ENCODE results near the gene GNG2. TPM values are rescaled to one million over a fixed set of nuclear protein-coding genes. Genes with fewer than 3 reads are reported as not detected.
A peak's percentile ranks its signal among the peaks of the same experiment; 100 is the strongest.

Gene GNG2
- total and polyA plus RNA-seq, 2 of the 8 experiments (the other 6 are each of a cell fraction or from before 2014, with no cell fraction given) = 8.2 to 17.9 TPM

DNA sequence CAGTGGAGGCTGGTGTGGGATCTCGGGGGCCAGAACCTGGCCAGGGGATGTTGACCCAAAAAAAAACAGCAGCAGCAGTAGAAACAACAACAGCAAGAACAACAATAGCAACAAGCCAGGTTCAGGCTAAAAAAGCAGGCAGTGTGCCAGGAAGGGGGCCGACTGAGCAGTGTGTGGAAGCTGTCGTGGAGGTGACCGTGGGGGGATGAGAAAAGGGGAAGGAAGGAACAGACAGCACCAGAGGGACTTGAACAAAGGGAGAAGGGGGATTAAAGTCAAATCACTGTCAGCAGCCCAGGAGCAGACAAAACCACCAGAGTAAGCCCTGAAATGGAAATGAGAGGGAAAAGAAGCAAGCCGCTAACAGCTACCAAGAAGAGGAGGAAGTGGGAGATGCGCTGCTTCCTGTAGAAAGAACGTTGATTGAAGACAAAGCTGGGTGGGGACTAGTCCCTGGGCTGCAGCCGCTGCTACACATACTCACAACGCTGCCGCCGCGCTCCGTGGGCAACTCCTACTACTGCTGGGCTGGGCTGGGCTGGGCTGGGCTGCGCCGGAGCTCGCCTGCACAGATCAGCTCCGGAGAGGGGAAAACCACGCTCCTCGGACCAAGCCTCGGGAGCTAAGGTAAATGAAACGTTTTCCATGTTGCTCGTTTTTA lies at the start of gene GNG2 (continued):
- TF ChIP-seq HDAC2 (IDR thresholded peaks at IDR 0.05; ENCODE audit: borderline replicate concordance in 1 of 2, low read depth in 2 of 2, low read length in 2 of 2) = 0 out of 4 replicates have a peak, but pooled peaks of 1 of the 2 experiments have one; percentile 33
- peak; percentile 53 for TF ChIP-seq TAF7 (optimal IDR thresholded peaks at IDR 0.05; ENCODE audit: borderline replicate concordance, low read depth, low read length)
- no peak for TF ChIP-seq SP1 (IDR thresholded peaks at IDR 0.05; ENCODE audit: low read depth, low read length)
- no peak for TF ChIP-seq SAP30 (IDR thresholded peaks at IDR 0.05; ENCODE audit: insufficient read depth, insufficient replicate concordance, low read length)
- TF ChIP-seq POLR2A (IDR thresholded peaks at IDR 0.05; ENCODE audit: control extremely low read depth in 1 of 2, low read depth in 2 of 2, low read length in 2 of 2) = peak in 1 of 2 experiments; percentile 52; a peak in 2 of 3 replicates
- TF ChIP-seq, protein P1, sequence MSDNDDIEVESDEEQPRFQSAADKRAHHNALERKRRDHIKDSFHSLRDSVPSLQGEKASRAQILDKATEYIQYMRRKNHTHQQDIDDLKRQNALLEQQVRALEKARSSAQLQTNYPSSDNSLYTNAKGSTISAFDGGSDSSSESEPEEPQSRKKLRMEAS (IDR thresholded peaks at IDR 0.05) = peak; percentile 40; the same call in 1 of the 2 replicates
- TF ChIP-seq HDAC6 (IDR thresholded peaks at IDR 0.05; ENCODE audit: low read depth, low read length) = no peak
- no peak for TF ChIP-seq YY1 (IDR thresholded peaks at IDR 0.05; ENCODE audit: low read depth, low read length)
- peak; percentile 61 for TF ChIP-seq POLR2AphosphoS5 (IDR thresholded peaks at IDR 0.05; ENCODE audit: low read depth, low read length)
- TF ChIP-seq SRF (IDR thresholded peaks at IDR 0.05; ENCODE audit: low read depth, low read length) = no peak
- TF ChIP-seq TAF1 (IDR thresholded peaks at IDR 0.05; ENCODE audit: low read depth, low read length) = peak; percentile 71; the same call in 1 of the 2 replicates
- no peak for TF ChIP-seq EZH2 (IDR thresholded peaks at IDR 0.05; ENCODE audit: low read depth, low read length, severe bottlenecking)
- no peak for TF ChIP-seq KDM1A (IDR thresholded peaks at IDR 0.05; ENCODE audit: borderline replicate concordance, low read length)
- TF ChIP-seq TBP (IDR thresholded peaks at IDR 0.05; ENCODE audit: low read depth, low read length) = peak; percentile 48
- TF ChIP-seq, protein P2, sequence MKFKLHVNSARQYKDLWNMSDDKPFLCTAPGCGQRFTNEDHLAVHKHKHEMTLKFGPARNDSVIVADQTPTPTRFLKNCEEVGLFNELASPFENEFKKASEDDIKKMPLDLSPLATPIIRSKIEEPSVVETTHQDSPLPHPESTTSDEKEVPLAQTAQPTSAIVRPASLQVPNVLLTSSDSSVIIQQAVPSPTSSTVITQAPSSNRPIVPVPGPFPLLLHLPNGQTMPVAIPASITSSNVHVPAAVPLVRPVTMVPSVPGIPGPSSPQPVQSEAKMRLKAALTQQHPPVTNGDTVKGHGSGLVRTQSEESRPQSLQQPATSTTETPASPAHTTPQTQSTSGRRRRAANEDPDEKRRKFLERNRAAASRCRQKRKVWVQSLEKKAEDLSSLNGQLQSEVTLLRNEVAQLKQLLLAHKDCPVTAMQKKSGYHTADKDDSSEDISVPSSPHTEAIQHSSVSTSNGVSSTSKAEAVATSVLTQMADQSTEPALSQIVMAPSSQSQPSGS (IDR thresholded peaks at IDR 0.05; ENCODE audit: low read length) = no peak
